ENCODE data around the gene TMEM121.
"Not testable (repeated sequence)": the region's sequence is repeated elsewhere in the genome, so short reads cannot be mapped to it uniquely, and the experiment has no call there.

Gene TMEM121

DNA sequence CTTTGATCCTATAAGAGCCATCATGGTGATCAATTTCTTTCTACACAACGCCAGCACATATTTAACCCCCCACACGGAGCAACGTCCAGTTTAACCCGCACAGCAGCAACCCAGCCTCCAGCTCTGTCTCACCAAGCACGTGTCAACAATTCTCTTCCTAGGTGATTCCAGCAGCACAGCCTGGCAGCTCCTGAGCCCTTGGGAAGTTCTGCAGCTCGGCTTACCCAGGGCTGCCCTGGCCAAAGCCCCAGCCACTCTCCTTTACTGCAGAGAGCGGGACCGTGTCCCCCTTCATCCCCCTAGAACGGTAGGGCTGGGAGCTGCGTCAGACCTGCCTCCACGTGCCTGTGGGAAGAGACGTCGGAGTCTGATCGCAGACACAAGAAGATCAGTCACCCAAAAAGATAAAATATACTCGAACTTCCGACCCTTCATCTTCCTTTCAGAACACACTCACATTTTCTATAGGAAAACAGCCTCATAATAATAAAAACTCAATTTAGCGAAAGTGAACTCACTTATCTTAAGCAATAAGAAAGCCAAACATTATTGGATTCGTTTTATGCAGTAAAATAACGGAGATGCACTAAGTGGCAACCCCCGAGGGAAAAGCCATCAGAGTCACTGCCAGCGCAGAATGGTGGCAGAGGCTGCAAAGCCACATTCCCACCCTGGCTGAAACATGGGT, 7.6 kb downstream of the TMEM121 start:
- H3K27me3 ChIP-seq (ENCODE audit: control insufficient read depth in 1 of 2, insufficient read depth in 2 of 2, low read length in 2 of 2) = peaks cover 10 to 25% of the 10 kb centered on the region in 2 donors
- H3K4me3 ChIP-seq (ENCODE audit: low read depth in 1 of 2, low read length in 2 of 2) = no peak overlapping the region
- no peaks in the 10 kb centered on the region for H3K9me3 ChIP-seq (ENCODE audit: low read length)
- no peak overlapping the region for H3K27ac ChIP-seq (ENCODE audit: low read depth, low read length)
- no peaks in the 10 kb centered on the region for H3K36me3 ChIP-seq (ENCODE audit: insufficient read depth, low read length)
- H3K9ac ChIP-seq (ENCODE audit: low read length) = no peak overlapping the region
- H3K4me1 ChIP-seq (ENCODE audit: insufficient read depth, low read length) = no peaks in the 10 kb centered on the region

DNA sequence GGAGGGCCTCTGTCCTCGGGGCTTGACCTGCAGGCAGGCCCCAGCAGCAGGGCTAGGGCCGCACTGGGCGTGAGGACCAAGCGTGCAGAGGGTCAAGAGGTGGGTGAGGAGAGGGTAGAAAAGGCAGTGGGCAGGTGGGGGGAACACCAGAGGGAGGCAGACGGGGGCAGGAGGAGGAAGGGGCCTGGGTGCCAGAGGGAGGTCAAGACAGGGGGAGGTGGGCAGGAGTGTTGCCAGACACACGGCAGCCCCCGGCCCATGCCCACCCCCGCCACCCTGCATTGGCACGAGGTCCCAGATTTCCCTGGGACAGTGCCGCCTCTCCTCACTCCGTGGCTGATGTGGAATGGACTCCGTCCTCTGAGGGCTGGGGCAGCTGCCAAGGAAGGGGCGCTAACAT, 8.2 kb downstream of the TMEM121 start:
- Histone ChIP-seq H3K4me1 (ENCODE audit: insufficient read depth, low read length) (no peaks in the 10 kb centered on the region), H3K4me3 (ENCODE audit: low read depth in 1 of 2, low read length in 2 of 2) (no peak overlapping the region), H3K27me3 (ENCODE audit: control insufficient read depth in 1 of 2, insufficient read depth in 2 of 2, low read length in 2 of 2) (peaks cover 10 to 20% of the 10 kb centered on the region in 2 donors), H3K9me3 (ENCODE audit: low read length) (no peaks in the 10 kb centered on the region), H3K36me3 (ENCODE audit: insufficient read depth, low read length) (no peaks in the 10 kb centered on the region), H3K9ac (ENCODE audit: low read length) (no peak overlapping the region), H3K27ac (ENCODE audit: low read depth, low read length) (no peak overlapping the region)

DNA sequence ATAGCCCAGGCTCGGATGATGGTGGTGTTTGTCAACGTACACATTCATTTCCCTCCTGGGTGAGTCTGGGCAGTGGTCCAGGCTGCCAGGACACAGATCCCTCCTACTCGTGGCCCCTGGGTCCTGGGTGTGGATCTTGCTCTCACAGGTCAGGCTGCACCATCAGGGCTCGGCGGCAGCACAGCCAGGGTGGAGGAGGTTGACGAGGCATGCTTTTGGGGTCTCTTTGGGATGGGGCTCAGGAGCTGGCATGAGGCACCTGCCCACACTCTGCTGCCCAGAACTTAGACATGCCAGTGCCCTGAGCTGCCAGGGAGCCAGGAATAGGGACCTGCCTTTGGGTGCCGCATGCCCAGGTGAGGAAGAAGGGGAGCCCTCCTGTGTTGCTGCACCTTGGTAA, 9.7 kb downstream of the TMEM121 start:
- H3K9me3 ChIP-seq (ENCODE audit: low read length) = no peaks in the 10 kb centered on the region
- H3K27me3 ChIP-seq (ENCODE audit: control insufficient read depth in 1 of 2, insufficient read depth in 2 of 2, low read length in 2 of 2) = peaks cover 10 to 14% of the 10 kb centered on the region in 2 donors
- H3K27ac ChIP-seq (ENCODE audit: low read depth, low read length) = no peak overlapping the region

DNA sequence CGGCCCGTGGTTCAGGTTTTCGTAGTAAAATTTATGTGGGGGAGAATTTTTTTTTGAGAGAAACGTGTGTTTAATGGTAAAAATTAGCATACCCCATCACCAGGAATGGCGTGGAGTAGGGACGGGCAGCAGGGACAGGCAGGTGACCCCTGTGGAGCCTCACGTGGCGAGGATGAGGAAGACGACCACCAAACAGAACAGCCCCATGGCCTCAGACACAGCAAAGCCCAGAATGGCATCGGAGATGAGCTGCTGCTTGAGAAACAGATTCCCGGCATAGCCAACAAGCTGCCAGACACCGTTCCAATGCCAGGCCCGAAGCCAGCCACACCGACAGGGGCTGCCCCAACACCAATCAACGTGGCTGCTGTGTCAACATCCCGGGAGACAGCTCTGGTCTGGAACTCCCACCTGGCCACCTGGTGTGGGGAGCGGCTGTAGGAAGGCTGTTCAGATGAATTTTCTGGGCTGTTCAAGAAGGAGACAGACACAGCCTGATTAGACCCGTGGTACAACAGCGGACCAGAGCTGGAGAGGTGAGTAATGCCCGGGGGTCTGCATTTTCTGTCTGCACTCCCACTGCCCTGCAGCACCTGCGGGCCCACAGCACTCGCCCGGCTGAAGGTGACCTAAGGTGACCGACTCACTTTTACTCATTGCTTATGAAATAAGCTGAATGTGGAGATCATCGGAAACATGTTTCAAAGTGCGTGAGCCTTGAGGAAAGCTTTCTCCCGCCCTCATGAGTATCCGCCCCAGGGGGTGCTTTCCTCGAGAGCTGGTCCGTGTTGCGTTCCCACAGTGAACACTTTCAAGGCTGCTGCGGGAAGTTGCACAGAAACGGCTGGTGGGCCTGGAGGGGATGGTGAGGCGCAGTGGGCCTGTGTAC, 10.6 kb downstream of the TMEM121 start:
- H3K4me1 ChIP-seq (ENCODE audit: insufficient read depth, low read length) = no peaks in the 10 kb centered on the region
- H3K4me3 ChIP-seq (ENCODE audit: low read depth in 1 of 2, low read length in 2 of 2) = no peak overlapping the region
- H3K9ac ChIP-seq (ENCODE audit: low read length) = no peak overlapping the region
- H3K27me3 ChIP-seq (ENCODE audit: control insufficient read depth in 1 of 2, insufficient read depth in 2 of 2, low read length in 2 of 2) = peaks cover 10 to 14% of the 10 kb centered on the region in 2 donors
- no peak overlapping the region for H3K27ac ChIP-seq (ENCODE audit: low read depth, low read length)
- no peaks in the 10 kb centered on the region for H3K9me3 ChIP-seq (ENCODE audit: low read length)
- H3K36me3 ChIP-seq (ENCODE audit: insufficient read depth, low read length) = no peaks in the 10 kb centered on the region

More for the DNA sequence above, 9.7 kb downstream of the TMEM121 start:
- Histone ChIP-seq H3K4me1 (ENCODE audit: insufficient read depth, low read length) (no peaks in the 10 kb centered on the region), H3K4me3 (ENCODE audit: low read depth in 1 of 2, low read length in 2 of 2) (no peak overlapping the region), H3K9ac (ENCODE audit: low read length) (no peak overlapping the region), H3K36me3 (ENCODE audit: insufficient read depth, low read length) (no peaks in the 10 kb centered on the region)

DNA sequence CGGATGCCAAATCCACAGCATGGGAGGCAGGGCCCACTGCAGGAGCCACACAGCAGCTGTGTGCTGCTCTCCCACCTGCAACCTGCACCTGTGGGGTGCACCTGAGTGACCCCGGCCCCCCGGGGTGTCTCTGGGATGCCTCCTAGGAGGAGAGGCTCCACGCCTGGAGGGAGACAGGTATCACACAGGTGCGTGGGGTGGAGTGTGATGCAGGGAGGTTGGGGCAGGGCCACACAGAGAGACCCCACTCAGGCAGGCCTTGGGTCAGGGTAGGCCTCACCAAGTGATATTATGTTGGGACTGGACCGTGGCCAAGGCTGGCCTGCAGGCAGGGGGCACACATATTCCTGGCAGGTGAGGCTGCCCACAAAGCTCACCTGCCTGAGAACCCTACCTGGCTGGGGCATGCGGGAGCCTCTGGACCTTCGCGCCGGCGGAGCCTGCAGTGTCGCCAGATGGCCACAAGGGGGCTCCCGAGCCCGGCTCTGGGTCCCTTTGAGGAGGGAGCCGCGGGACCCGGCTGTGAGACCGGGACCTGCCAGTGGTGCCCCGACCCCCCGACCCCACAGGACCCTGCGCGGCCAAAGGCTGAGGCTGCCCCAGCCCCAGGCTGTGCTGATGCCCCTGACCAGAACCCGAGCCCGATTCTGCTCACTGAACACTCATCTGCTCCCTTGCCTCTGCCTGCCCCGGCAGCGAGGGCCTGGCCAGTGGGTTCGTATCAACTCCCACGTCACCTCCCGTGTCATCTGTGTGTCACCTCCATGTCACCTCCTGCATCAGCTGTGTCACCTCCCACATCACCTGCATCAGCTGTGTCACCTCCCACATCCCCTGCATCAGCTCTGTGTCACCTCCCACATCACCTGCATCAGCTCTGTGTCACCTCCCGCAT, 11.4 kb downstream of the TMEM121 start:
- no peak overlapping the region for H3K4me3 ChIP-seq (ENCODE audit: low read depth in 1 of 2, low read length in 2 of 2)
- no peaks in the 10 kb centered on the region for H3K4me1 ChIP-seq (ENCODE audit: insufficient read depth, low read length)
- no peaks in the 10 kb centered on the region for H3K36me3 ChIP-seq (ENCODE audit: insufficient read depth, low read length)
- H3K27ac ChIP-seq (ENCODE audit: low read depth, low read length) = no peak overlapping the region
- peaks cover under 1% of the 10 kb centered on the region for H3K9me3 ChIP-seq (ENCODE audit: low read length)
- no peak overlapping the region for H3K9ac ChIP-seq (ENCODE audit: low read length)
- H3K27me3 ChIP-seq (ENCODE audit: control insufficient read depth in 1 of 2, insufficient read depth in 2 of 2, low read length in 2 of 2) = peaks cover 10 to 14% of the 10 kb centered on the region in 2 donors

DNA sequence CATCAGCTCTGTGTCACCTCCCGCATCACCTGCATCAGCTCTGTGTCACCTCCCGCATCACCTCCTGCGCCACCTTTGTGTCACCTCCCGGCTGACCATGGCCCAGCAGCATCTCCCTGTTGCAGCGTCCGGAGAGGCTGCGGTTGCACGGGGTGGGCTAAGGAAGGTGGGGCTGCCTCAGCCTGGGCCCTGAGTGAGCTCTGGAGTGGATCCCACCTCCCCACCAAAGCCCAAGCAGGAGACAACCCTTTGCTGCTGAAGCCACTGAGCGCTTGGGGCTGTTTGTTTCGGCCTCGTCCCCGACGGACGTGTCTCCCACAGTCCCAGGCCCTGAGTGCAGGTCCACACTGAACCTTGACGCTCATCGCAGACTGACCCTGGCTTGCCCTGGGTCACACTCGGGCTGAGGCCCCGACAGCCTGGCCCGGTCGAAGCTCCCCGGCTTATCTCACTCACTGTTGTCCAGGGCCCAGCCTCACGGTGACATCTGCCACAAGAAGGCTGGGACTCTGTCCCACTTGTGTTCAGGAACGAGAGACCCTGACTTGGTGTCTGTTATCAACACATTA, 12.2 kb downstream of the TMEM121 start:
- Histone ChIP-seq H3K9me3 (ENCODE audit: low read length) (peaks cover 8% of the 10 kb centered on the region), H3K27me3 (ENCODE audit: control insufficient read depth in 1 of 2, insufficient read depth in 2 of 2, low read length in 2 of 2) (peaks cover 10 to 14% of the 10 kb centered on the region in 2 donors), H3K27ac (ENCODE audit: low read depth, low read length) (no peak overlapping the region), H3K4me3 (ENCODE audit: low read depth in 1 of 2, low read length in 2 of 2) (no peak overlapping the region), H3K9ac (ENCODE audit: low read length) (no peak overlapping the region), H3K4me1 (ENCODE audit: insufficient read depth, low read length) (no peaks in the 10 kb centered on the region), H3K36me3 (ENCODE audit: insufficient read depth, low read length) (no peaks in the 10 kb centered on the region)

DNA sequence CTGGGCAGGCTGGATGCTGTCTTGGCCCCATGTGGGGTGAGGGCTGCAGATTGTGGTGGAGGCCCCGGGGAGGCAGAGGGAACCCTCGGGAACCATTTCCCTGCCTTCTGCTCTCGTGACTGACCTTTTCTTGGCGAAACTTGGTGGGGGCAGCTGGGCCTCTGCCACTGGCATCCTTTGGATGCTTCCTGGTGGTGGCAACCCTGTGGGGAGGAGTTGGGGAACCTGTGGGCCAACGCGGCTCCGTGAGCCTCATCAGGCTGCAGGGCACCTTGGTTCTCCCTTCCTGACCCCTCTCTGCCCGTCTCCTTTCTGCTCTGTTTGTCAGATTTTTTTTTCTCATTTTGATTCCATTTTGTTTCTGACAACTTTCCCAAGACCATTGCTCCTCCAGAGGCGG, 14.4 kb downstream of the TMEM121 start:
- no peaks in the 10 kb centered on the region for H3K36me3 ChIP-seq (ENCODE audit: insufficient read depth, low read length)
- no peak overlapping the region for H3K9ac ChIP-seq (ENCODE audit: low read length)
- peaks cover 10 to 14% of the 10 kb centered on the region in 2 donors for H3K27me3 ChIP-seq (ENCODE audit: control insufficient read depth in 1 of 2, insufficient read depth in 2 of 2, low read length in 2 of 2)
- peaks cover 12% of the 10 kb centered on the region for H3K9me3 ChIP-seq (ENCODE audit: low read length)
- H3K27ac ChIP-seq (ENCODE audit: low read depth, low read length) = no peak overlapping the region
- no peak overlapping the region for H3K4me3 ChIP-seq (ENCODE audit: low read depth in 1 of 2, low read length in 2 of 2)
- H3K4me1 ChIP-seq (ENCODE audit: insufficient read depth, low read length) = no peaks in the 10 kb centered on the region

DNA sequence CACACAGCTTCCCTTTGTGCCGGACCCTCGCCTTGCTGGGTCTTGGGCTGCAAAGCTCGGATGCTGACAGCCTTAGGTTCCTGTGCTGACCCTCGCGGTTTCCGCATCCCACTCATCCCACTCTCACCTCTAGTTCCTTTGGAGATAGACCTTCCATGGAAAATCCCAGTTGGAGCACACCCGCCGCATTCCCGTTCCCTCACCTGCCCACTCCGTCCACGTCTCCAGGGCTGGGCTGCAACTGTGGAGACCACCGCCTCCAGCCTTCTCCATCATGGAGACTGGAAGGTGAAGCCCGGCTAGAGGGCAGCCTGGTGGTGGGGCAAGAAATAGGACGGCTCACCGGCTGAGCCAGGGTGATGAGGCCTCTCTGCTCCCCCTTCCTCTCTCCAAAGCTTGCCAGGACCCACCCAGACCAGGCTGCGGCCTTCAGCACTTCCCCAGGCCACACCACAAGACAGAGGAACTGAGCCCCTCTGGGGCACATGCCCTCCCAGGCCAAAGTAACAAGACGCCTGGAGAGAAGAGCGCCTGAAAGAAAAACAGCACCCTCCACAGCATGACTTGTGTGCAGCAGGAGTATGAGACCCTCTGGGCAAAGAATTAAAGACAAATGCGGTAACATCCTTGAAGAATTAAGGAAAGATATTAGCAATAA, 15.0 kb downstream of the TMEM121 start:
- no peaks in the 10 kb centered on the region for H3K36me3 ChIP-seq (ENCODE audit: insufficient read depth, low read length)
- H3K9ac ChIP-seq (ENCODE audit: low read length) = no peak overlapping the region
- peaks cover 10 to 14% of the 10 kb centered on the region in 2 donors for H3K27me3 ChIP-seq (ENCODE audit: control insufficient read depth in 1 of 2, insufficient read depth in 2 of 2, low read length in 2 of 2)
- no peaks in the 10 kb centered on the region for H3K4me1 ChIP-seq (ENCODE audit: insufficient read depth, low read length)
- H3K27ac ChIP-seq (ENCODE audit: low read depth, low read length) = no peak overlapping the region
- H3K9me3 ChIP-seq (ENCODE audit: low read length) = peaks cover 12% of the 10 kb centered on the region
- H3K4me3 ChIP-seq (ENCODE audit: low read depth in 1 of 2, low read length in 2 of 2) = no peak overlapping the region

DNA sequence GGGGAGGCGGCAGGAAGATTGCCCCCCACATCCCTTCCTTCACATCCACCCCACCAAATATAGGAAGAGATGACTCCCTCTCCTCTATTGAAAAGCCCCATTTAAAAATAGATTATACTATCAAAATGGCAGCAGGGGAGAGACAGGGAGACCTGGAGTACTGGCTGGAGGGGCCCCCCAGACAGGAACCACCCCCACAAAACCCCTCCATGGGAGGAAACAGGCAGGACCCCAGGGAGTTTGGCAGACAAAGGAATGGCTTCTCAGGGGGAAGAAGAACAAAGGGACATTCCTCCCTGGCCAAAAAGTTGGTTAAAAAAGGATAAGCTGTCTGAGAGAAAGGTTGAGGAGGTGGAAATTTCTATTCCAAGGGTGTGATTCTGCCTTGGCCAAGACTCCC, 19.3 kb downstream of the TMEM121 start:
- H3K27ac ChIP-seq (ENCODE audit: low read depth, low read length); H3K27me3 ChIP-seq (ENCODE audit: control insufficient read depth in 1 of 2, insufficient read depth in 2 of 2, low read length in 2 of 2); H3K4me3 ChIP-seq (ENCODE audit: low read depth in 1 of 2, low read length in 2 of 2); H3K9ac ChIP-seq (ENCODE audit: low read length); H3K4me1 ChIP-seq (ENCODE audit: insufficient read depth, low read length); H3K36me3 ChIP-seq (ENCODE audit: insufficient read depth, low read length): not testable (repeated sequence)
- peaks cover 12% of the 10 kb centered on the region for H3K9me3 ChIP-seq (ENCODE audit: low read length)

DNA sequence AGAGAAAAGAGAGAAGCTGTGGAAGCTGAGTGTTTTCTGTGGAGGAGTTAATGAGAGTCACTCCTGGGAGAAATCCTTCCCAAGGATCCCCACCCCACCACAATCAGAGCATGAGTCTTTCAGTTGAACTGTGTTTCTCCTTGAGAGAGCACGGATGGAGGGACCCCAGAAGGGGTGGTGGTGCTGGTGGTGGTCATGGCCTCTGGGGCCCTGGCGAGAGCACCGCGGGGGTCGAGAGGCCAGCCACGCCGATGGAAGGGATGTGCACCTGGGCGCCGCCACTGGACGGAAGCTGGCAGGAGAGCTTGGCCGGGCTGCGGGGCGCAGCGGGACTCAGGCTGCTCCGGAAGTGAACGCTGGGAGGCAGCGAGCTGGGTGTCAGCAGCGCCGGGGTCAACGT, 20.0 kb downstream of the TMEM121 start:
- H3K9ac ChIP-seq (ENCODE audit: low read length); H3K36me3 ChIP-seq (ENCODE audit: insufficient read depth, low read length); H3K27me3 ChIP-seq (ENCODE audit: control insufficient read depth in 1 of 2, insufficient read depth in 2 of 2, low read length in 2 of 2); H3K4me1 ChIP-seq (ENCODE audit: insufficient read depth, low read length); H3K27ac ChIP-seq (ENCODE audit: low read depth, low read length); H3K4me3 ChIP-seq (ENCODE audit: low read depth in 1 of 2, low read length in 2 of 2): not testable (repeated sequence)
- peaks cover 12% of the 10 kb centered on the region for H3K9me3 ChIP-seq (ENCODE audit: low read length)

Measured in muscle layer of colon (tissue), 2 donors.